HG03039 (cell line): ENCODE results near the gene ALDH3B2.

Experiments
- ATAC-seq: cut with Tn5 transposase; IDR thresholded peaks from one replicate; pipeline ENCODE4 v1.9.1; 2021; ENCODE audit warnings: mild to moderate bottlenecking, moderate library complexity; ENCODE audit not compliant: unreplicated experiment

Gene ALDH3B2

GRCh38 chr11:67615728-67616430 lies 58.5 kb downstream of the ALDH3B2 start:
- ATAC-seq = no peak

GRCh38 chr11:67614730-67615714 lies 59.4 kb downstream of the ALDH3B2 start:
- no peak for ATAC-seq

- no peak for ATAC-seq
Measured at GRCh38 chr11:67613960-67614715, 60.3 kb downstream of the ALDH3B2 start.

GRCh38 chr11:67613313-67613959 lies 61.0 kb downstream of the ALDH3B2 start:
- ATAC-seq = no peak

GRCh38 chr11:67612751-67613150 lies 61.7 kb downstream of the ALDH3B2 start:
- ATAC-seq = no peak
